OCI-LY7 (cell line): Measurements from ENCODE around the gene PSD4.

ENCODE experiments used
- CTCF ChIP-seq: fragments of 200-600 bp; sonication (generic); conservative IDR thresholded peaks from 2 replicates; pipeline ENCODE4 v1.5.1; 2014; ENCODE audit warnings: mild to moderate bottlenecking, antibody characterized with exemption, low read length, moderate library complexity, mixed read lengths
- EZH2phosphoT487 ChIP-seq: fragments of 200-600 bp; sonication (generic); IDR thresholded peaks from 2 replicates; pipeline ENCODE4 v1.6.1; 2018; ENCODE audit warnings: low read depth, borderline replicate concordance, mild to moderate bottlenecking, mixed run types, antibody characterized with exemption, low read length, moderate library complexity, mixed read lengths

GRCh38 chr2:113192459-113193100, 18.8 kb downstream of the PSD4 start:
- TF ChIP-seq CTCF (no peak), EZH2phosphoT487 (no peak)
